ENCODE results near the gene OR10H2. TPM values are rescaled to one million over a fixed set of nuclear protein-coding genes. Genes with fewer than 3 reads are reported as not detected.
"Not testable (repeated sequence)": the region's sequence is repeated elsewhere in the genome, so short reads cannot be mapped to it uniquely, and the experiment has no call there.

The OR10H2 gene, protein sequence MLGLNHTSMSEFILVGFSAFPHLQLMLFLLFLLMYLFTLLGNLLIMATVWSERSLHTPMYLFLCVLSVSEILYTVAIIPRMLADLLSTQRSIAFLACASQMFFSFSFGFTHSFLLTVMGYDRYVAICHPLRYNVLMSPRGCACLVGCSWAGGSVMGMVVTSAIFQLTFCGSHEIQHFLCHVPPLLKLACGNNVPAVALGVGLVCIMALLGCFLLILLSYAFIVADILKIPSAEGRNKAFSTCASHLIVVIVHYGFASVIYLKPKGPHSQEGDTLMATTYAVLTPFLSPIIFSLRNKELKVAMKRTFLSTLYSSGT
- total RNA-seq = not detected

DNA sequence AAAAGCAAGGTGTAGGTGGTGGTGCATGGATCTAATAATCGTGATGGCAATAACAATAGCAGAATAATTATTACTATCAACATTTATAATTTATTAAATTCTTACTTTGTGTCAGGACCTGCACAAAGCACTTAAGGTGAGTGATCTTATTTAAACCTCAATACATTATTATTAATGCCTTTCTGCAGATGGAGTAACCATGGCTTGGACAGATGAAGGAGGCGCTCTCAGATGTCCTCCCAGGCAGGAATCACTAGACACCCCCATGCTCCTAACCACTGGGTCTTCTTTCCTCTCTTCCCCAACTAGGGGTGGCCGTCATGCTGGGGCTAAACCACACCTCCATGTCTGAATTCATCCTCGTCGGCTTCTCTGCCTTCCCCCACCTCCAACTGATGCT lies at the start of gene OR10H2:
Gene OR10H2 (plus strand): TSS at position 301 of the 400 bp plus-strand sequence. CDS start 20 bp downstream, at position 321.
- Histone ChIP-seq H3K9me3 (ENCODE audit: low read depth, low read length) (no peaks in the 10 kb centered on the region), H3K4me1 (ENCODE audit: insufficient read depth, low read length) (no peaks in the 10 kb centered on the region), H3K27me3 (ENCODE audit: insufficient read depth, low read length) (peaks cover 23% of the 10 kb centered on the region), H3K4me3 (ENCODE audit: low read length) (no peak within 1 kb of the TSS)

DNA sequence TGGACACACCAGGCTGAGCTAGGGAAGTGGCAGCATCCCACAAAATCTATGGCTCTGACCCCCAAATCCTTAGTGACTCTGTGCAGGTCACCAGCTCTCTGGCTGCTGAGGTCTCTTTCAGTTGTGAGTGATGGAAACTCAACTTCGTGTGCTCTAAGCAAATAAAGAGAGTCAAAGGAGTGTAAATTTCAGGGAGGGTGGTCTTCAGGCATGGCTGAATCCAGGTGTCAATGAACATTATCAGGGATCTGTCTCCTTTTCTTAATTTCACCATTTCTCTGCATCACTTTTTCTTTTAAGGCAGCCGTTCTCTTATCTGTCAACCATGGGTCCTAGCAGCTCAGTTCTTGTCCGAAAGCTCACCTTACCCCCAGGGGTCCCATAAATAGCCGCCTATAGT lies 48.7 kb upstream of the OR10H2 start:
- Histone ChIP-seq H3K9me3 (ENCODE audit: low read depth, low read length) (no peaks in the 10 kb centered on the region), H3K4me1 (ENCODE audit: insufficient read depth, low read length) (no peaks in the 10 kb centered on the region), H3K4me3 (ENCODE audit: low read length) (no peak overlapping the region), H3K27me3 (ENCODE audit: insufficient read depth, low read length) (no peaks in the 10 kb centered on the region)

DNA sequence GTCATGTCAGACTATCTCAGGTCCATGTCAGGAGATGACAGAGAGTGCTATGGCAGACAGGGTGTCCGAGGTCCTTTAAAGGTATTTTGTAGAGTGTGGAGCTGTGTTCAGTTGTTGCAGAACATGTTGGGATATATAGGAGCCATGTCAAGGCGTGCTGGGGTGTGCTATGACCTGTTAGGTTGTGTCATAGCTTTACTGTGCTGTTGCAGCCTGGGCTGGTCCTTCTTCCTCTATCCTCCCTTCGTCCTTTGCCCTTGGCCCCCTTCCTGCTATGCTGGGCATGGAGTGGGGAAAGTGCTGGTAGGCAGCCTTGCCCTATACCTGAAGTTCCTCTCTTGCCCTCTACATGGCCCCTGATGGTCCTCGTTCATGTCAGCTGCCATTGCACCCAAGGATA lies 48.0 kb upstream of the OR10H2 start:
- not testable (repeated sequence) for H3K9me3 ChIP-seq (ENCODE audit: low read depth, low read length); H3K4me3 ChIP-seq (ENCODE audit: low read length); H3K4me1 ChIP-seq (ENCODE audit: insufficient read depth, low read length); H3K27me3 ChIP-seq (ENCODE audit: insufficient read depth, low read length)

DNA sequence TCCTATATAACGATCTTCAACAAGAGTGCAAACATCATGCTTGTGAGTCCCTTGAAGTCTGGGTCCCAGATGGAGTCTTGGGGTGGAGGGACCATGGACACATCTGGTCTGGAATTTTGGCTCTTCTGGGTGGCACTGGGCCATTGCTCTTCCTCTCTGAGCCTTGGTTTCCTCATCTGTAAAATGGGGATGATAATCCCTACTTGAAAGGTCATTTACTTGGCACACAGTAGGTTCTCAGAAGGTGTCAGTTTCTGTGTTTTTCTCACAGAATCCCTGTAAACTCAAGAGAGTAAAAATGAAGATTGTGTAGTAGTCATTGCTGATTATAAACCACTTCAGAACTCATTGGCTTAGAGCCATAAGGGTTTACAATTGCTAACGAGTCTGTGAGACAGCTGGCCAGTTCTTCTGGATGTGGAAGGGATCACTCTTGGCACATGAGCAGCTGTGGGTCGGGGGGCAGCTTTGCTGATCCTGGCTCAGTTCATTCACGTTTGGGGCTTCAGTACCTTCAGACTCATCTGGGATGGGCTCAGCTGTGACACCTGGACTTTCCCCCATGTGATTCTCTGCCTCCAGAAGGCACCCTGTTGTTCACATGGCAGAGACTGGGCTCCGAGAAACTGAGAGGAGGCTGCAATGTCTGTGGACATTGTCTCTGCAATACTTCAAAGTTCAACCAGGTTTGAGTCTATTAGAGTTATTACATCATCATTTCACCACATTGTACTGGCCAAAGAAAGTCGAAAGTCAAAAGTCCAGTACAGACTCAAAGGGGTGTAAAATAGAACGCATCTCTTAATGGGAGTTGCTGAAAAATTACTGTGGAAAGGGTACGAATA lies 47.1 kb upstream of the OR10H2 start:
- Histone ChIP-seq H3K27me3 (ENCODE audit: insufficient read depth, low read length) (no peaks in the 10 kb centered on the region), H3K9me3 (ENCODE audit: low read depth, low read length) (no peaks in the 10 kb centered on the region), H3K4me3 (ENCODE audit: low read length) (no peak overlapping the region), H3K4me1 (ENCODE audit: insufficient read depth, low read length) (no peaks in the 10 kb centered on the region)

DNA sequence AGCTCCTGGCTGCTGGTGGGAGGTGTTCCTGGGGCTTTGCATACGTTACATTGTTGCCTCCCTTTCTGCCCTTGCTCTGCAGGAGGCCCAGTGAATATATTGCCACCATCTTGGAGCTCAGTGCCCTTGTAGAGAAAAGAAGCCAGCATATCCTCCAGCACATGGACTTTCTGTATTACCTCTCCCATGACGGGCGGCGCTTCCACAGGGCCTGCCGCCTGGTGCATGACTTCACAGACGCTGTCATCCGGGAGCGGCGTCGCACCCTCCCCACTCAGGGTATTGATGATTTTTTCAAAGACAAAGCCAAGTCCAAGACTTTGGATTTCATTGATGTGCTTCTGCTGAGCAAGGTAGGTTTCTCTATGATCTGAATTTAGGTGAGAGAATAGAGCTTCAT lies 44.4 kb upstream of the OR10H2 start:
- H3K4me3 ChIP-seq (ENCODE audit: low read length) = no peak overlapping the region
- H3K9me3 ChIP-seq (ENCODE audit: low read depth, low read length) = no peaks in the 10 kb centered on the region
- H3K4me1 ChIP-seq (ENCODE audit: insufficient read depth, low read length) = no peaks in the 10 kb centered on the region
- H3K27me3 ChIP-seq (ENCODE audit: insufficient read depth, low read length) = no peaks in the 10 kb centered on the region

DNA sequence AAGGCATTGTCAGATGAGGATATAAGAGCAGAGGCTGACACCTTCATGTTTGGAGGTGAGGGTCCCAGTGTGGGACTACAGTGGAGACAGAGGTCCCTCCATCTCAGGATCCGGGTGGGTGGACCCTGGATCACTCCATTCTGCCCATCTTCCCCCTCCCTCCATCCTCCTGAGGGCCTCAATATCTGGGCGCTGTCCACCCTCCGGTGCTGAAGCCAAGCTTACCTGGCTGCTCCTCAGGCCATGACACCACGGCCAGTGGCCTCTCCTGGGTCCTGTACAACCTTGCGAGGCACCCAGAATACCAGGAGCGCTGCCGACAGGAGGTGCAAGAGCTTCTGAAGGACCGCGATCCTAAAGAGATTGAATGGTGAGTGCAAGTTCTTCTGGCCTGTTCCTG lies 43.0 kb upstream of the OR10H2 start:
- Histone ChIP-seq H3K9me3 (ENCODE audit: low read depth, low read length) (no peaks in the 10 kb centered on the region), H3K27me3 (ENCODE audit: insufficient read depth, low read length) (no peaks in the 10 kb centered on the region), H3K4me1 (ENCODE audit: insufficient read depth, low read length) (no peaks in the 10 kb centered on the region), H3K4me3 (ENCODE audit: low read length) (no peak overlapping the region)

DNA sequence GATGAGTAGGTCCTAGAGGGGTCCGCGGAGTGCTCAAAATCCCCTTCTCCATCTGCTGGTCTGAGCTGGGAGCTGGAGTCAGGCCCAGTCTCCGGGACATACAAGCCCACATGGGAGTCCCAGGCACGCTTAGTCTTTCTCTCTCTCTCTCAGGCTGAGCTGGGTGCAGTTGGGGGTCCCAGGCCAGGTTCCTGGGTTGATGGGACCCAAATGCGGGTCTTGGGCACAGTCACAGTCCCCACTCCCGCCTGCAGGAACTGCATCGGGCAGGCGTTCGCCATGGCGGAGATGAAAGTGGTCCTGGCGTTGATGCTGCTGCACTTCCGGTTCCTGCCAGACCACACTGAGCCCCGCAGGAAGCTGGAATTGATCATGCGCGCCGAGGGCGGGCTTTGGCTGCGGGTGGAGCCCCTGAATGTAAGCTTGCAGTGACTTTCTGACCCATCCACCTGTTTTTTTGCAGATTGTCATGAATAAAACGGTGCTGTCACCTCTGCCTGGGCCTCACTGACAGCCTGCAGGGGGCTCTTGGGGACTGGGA lies 31.1 kb upstream of the OR10H2 start:
- H3K4me3 ChIP-seq (ENCODE audit: low read length) = no peak overlapping the region
- no peaks in the 10 kb centered on the region for H3K4me1 ChIP-seq (ENCODE audit: insufficient read depth, low read length)
- H3K27me3 ChIP-seq (ENCODE audit: insufficient read depth, low read length) = no peaks in the 10 kb centered on the region
- H3K9me3 ChIP-seq (ENCODE audit: low read depth, low read length) = no peaks in the 10 kb centered on the region

DNA sequence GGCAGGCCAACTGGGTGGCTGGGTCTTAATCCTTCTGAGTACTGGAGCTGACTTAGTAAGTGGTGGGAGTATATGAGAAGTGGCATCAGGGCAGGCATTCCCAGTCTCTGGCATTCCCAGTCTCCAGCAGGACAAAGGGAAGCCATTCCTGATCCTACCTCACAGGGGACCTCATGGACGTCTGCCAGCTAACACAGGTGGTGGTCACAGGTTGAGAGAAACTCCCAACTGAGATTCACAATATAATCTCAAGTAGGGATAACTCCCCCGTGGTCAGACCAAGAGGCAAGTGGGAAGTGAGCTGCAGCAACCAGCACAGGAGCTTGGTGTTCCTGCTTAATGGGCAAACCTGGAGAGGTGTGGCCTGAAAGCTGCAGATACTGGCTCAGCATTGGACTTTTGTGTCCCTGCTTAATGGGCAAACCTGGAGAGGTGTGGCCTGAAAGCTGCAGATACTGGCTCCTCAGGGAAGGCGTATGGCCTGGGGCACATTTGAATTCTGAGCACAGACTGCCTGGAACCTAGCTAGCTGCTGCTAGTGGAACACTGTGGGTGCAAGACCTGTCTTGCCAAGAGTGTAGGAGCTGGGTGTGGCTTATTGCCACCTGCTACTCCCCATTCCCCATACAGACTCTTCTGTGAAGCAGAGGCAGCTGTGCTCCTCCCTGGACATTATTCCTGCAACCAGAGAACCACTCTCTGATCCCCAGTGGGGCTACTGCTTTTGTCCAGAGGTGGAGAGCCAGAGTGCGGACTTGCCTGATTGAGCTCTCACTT lies 25.9 kb upstream of the OR10H2 start:
- no peak overlapping the region for H3K4me3 ChIP-seq (ENCODE audit: low read length)
- peaks cover 7% of the 10 kb centered on the region for H3K4me1 ChIP-seq (ENCODE audit: insufficient read depth, low read length)
- H3K9me3 ChIP-seq (ENCODE audit: low read depth, low read length) = no peaks in the 10 kb centered on the region
- peaks cover 3% of the 10 kb centered on the region for H3K27me3 ChIP-seq (ENCODE audit: insufficient read depth, low read length)

DNA sequence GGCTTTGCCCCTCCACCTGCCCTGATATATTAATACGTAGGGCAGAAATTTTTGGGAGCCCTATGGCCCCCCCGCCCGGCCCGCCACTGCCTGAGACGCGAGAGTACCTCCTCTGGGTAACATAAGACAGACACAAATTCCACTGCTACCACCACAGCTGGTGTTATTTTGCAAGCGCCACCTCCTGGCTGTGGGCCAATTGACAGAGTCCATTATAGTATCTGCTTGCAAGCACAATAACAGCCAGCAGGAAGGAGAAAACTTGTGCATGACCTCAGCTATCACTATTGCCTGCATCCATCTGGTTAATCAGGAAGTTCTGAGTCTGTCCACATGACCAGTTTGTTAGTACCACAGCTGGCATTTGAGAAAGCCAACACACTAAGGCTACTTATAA lies 25.3 kb upstream of the OR10H2 start:
- Histone ChIP-seq H3K27me3 (ENCODE audit: insufficient read depth, low read length) (peaks cover 3% of the 10 kb centered on the region), H3K4me1 (ENCODE audit: insufficient read depth, low read length) (peaks cover 7% of the 10 kb centered on the region), H3K4me3 (ENCODE audit: low read length) (no peak overlapping the region), H3K9me3 (ENCODE audit: low read depth, low read length) (no peaks in the 10 kb centered on the region)

DNA sequence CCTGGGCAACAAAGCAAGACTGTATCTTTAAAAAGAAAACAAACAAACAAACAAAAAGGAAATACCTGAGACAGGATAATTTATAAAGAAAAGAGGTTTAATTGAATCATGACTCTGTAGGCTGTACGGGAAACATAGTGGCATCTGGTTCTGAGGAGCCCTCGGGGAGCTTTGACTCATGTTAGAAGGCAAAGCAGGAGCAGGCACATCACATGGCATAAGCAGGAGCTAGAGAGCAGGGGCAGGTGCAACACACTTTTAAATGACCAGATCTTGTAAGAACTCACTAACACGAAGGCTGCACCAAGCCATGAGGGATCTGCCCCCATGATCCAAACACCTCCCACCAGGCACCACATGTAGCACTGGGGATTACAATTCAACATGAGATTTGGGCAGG lies 13.2 kb upstream of the OR10H2 start:
- Histone ChIP-seq H3K4me1 (ENCODE audit: insufficient read depth, low read length) (no peaks in the 10 kb centered on the region), H3K4me3 (ENCODE audit: low read length) (no peak overlapping the region), H3K27me3 (ENCODE audit: insufficient read depth, low read length) (peaks cover 2% of the 10 kb centered on the region), H3K9me3 (ENCODE audit: low read depth, low read length) (no peaks in the 10 kb centered on the region)

DNA sequence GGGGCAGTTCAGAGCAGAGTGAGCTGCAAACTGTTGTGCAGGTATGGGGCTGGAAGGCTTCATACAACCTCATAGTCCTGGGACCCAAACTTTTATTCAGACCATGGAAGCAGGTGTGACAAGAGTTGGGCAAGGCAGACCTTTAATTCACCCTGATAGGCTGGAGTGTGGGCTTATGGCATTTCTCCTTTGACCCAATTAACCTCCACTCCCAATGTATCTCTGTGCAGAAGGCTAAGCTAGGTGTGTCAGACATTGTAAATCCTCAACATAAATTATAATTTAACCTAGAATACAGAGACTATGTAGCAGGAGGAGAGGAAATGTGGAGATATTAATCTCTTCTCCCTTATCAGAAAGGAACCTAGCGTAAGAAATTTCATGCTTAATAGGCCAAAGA lies 12.2 kb upstream of the OR10H2 start:
- Histone ChIP-seq H3K9me3 (ENCODE audit: low read depth, low read length) (no peaks in the 10 kb centered on the region), H3K27me3 (ENCODE audit: insufficient read depth, low read length) (peaks cover 2% of the 10 kb centered on the region), H3K4me1 (ENCODE audit: insufficient read depth, low read length) (no peaks in the 10 kb centered on the region), H3K4me3 (ENCODE audit: low read length) (no peak overlapping the region)

DNA sequence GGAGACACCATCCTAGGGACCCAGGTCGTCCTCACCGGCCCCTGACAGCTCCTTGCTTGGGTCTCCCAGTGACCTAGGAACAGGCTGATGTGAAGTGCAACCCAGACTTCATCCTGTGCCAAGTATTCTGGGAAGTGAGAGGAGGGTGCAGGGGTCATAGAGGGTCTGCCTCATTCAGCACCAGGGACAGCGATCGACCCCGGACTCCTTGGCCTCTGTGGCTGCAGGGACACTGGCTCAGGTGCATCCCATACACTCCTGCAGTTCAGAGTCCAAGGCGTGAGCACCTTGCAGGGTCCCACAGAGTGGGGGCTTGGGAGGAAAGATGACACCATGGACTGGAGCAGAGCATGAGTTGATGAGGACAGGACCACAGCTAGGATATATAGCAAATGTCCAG lies 10.0 kb upstream of the OR10H2 start:
- Histone ChIP-seq H3K4me1 (ENCODE audit: insufficient read depth, low read length) (no peaks in the 10 kb centered on the region), H3K9me3 (ENCODE audit: low read depth, low read length) (no peaks in the 10 kb centered on the region), H3K4me3 (ENCODE audit: low read length) (no peak overlapping the region)

DNA sequence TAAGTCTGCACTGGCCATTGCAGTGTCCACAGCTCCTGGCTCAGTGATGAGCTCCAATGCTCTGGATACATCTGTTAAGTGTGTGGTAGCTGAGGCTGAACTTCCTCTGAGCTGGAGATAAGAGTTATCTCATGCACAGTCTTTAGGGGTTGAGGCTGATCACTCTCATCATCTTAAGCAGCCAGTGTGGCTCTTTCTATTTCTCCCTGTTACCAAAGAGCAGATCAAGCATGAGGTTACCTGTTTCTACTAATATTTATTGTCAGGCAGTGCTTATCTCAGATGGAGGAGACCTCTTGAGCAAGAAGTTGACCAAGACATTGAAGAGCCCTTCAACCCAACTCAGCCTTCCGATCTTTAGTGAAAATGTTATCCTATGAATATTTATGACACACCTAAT lies 6.6 kb upstream of the OR10H2 start:
- peaks cover 30% of the 10 kb centered on the region for H3K27me3 ChIP-seq (ENCODE audit: insufficient read depth, low read length)
- no peak overlapping the region for H3K4me3 ChIP-seq (ENCODE audit: low read length)
- no peaks in the 10 kb centered on the region for H3K4me1 ChIP-seq (ENCODE audit: insufficient read depth, low read length)
- no peaks in the 10 kb centered on the region for H3K9me3 ChIP-seq (ENCODE audit: low read depth, low read length)

More for the DNA sequence above, 10.0 kb upstream of the OR10H2 start:
- H3K27me3 ChIP-seq (ENCODE audit: insufficient read depth, low read length) = peaks cover 9% of the 10 kb centered on the region

DNA sequence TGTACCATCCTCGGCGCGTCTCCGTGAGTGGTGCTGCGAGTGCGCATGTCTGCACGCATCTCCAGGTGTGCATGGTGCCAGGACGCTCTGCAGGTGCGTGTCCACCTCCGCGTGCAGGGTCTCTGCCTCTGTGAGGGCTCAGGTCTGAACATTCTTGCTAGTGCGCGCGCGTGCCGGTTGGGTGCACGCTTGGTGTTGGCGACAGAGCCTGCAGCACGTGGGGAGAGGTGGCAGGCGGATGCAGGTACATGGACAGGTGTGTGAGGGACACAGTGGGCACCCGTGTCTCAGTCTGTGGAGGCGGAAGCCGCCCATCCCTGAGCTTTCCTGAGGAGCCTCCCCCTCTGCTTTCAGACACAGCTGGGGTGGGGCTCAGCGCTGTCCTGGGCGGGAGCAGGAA lies 4.9 kb upstream of the OR10H2 start:
- Histone ChIP-seq H3K4me1 (ENCODE audit: insufficient read depth, low read length) (no peaks in the 10 kb centered on the region), H3K27me3 (ENCODE audit: insufficient read depth, low read length) (peaks cover 31% of the 10 kb centered on the region), H3K4me3 (ENCODE audit: low read length) (no peak overlapping the region), H3K9me3 (ENCODE audit: low read depth, low read length) (no peaks in the 10 kb centered on the region)

DNA sequence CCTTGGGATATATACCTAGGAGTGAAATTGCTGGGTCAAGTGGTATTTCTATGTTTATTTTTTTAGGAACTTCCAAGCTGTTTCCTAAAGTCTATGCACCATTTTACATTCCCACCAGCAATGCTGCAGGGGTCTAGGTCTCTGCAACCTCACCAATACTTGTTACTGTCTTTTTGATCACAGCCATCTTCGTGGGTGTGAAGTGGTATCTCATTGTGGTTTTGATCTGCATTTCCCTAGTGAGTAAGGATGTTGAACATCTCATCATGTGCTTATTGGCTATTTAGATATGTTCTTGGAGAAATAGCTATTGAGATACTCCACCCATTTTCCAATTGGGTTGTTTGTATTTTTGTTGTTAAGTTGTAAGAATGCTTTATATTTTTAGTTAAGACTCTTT lies 2.7 kb downstream of the OR10H2 start:
- H3K4me3 ChIP-seq (ENCODE audit: low read length) = no peak overlapping the region
- H3K4me1 ChIP-seq (ENCODE audit: insufficient read depth, low read length) = no peaks in the 10 kb centered on the region
- no peaks in the 10 kb centered on the region for H3K9me3 ChIP-seq (ENCODE audit: low read depth, low read length)

More for the DNA sequence above, 2.7 kb downstream of the OR10H2 start:
- peaks cover 8% of the 10 kb centered on the region for H3K27me3 ChIP-seq (ENCODE audit: insufficient read depth, low read length)

Data from mononuclear cell (primary cell).